GM18909 (cell line): ENCODE results near the gene SLC7A1.

Source experiments
- ATAC-seq: cut with Tn5 transposase; IDR thresholded peaks from one replicate; pipeline ENCODE4 v1.9.1; 2021; ENCODE audit warnings: mild to moderate bottlenecking; ENCODE audit not compliant: unreplicated experiment, poor library complexity

SLC7A1 gene

GRCh38 chr13:29535663-29536655, 59.5 kb downstream of the SLC7A1 start:
- no peak for ATAC-seq

DNA sequence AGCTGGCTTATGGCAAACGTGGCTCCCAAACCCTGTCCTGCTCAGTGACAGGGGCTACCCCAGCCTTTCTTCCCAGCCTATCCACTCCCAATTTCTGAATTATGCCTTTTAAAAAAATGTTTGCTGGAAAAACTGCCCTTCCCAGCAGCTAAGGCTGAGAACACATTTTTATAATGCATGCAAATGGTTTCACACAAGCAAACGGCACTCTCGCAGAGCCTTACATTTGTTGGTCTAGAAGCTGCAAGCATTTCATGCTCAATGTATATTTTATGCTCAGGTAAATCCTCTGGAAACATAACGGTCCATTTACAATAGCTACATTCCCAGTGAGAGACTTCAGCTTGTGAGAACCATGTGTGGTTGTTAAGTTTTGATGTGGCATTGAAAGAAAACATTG, 61.4 kb downstream of the SLC7A1 start:
- no peak for ATAC-seq

GRCh38 chr13:29532821-29533220, 62.7 kb downstream of the SLC7A1 start:
- no peak for ATAC-seq

DNA sequence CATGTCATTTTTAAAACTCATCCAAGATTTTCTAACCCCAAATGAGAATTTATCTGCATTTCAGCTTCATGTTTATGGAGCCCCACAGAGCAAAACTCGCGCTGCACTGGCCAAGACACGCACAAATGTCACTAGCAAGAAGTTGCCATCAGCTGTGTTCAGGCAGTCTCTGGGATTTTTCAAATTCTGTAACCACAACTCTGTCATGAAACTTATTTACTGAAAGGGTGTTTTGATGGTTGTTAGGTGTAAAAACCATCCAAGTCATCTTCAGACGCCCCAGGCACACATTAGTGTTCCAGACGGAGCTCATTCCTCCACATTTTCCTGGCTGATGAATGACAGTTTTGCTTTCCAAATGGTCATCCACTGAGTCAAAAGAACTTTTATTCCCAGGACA, 63.4 kb downstream of the SLC7A1 start:
- ATAC-seq = no peak

DNA sequence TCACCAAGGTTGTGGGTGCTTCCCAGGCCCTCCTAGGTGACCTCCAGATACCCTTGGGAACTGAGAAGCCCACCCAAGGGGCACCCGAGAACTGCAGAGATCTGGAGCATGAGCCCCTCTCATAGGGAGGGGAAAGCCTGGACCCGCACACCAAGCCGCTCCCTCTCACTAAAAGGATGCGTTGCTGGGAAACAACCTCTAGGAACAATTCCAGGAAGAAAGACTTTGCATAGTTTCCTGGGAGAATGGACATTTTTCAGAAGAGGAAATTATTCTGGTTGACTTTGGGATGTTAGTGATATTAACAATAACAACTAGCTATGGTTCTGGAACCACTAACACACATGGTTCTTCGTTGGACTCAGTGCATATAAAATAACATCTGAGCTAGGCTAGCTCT, 64.6 kb downstream of the SLC7A1 start:
- no peak for ATAC-seq

DNA sequence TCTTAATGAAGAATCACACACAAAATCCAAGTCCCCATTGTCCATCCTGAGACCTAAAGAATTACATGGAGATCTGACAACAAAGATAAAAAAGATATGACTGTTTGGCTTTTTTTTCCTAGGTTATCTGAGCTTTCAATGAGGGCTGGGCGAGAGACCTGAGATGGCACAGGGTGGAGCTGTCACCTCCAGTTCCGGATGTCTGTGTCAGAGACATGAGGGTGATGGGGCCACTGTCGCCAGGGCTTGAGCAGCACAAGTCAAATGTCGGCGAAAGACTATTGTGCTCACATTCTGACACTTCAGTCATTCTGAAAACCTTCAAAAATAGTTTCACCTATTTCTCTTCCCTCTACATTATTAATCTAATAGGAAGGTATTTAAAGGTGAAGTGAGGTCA, 65.7 kb downstream of the SLC7A1 start:
- ATAC-seq = no peak

DNA sequence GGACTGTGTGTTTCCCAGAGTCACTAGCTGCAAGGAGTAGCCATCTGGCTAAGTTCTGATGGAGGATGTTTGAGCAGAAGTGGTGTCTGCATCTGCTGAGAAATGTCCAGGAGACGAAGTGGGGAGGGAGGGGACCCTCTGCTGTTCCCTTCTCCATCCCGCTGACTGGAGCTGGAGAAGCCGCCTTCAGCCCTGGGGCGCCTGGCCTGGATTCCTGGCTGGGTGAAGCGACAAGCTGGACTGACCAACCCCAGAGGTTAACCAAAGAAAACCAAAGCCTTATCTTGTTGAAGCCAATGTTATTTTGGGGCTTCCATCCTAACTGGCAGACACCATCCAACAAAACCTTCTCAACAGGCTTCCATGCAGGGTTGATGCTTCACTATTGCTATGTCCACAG, 67.6 kb downstream of the SLC7A1 start:
- ATAC-seq = no peak

DNA sequence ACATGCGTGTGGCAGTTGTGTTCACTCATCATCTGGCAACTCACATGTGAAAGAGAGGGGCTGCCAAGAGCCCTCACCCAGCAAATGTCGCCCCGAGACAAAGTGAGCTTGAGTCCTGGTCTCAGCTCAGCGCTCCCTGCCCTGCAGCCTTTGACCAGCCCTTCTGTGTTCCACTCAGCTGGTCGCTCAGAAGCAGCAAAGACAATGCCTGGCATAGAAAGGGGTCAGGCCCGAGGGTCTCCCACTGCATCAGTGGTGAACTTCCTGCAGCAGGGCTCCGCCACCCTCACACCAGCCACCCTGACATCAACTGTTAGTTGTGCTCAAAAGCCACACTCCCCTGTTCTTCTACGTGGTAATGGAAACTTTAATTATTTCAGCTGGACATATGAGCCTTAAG, 68.0 kb downstream of the SLC7A1 start:
- no peak for ATAC-seq

DNA sequence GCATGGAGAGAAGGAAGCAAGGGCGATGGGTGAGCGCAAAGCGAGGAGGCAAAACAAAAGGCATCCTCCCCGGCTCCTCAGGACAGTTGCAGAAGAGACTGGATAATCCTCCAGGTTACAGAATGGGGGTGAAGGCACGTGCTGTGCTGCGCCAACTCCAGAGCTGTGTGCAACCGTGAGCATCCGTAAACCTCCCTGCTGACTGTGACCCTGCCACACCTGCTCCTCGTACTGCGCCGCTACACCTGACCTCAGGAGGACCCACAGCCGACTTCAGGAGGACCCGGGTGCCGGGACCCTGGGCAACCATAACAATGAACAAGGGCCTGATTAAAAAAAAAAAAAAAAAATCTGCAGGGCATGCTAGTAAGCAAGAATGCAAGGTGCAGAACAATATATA, 68.7 kb downstream of the SLC7A1 start:
- ATAC-seq = no peak

DNA sequence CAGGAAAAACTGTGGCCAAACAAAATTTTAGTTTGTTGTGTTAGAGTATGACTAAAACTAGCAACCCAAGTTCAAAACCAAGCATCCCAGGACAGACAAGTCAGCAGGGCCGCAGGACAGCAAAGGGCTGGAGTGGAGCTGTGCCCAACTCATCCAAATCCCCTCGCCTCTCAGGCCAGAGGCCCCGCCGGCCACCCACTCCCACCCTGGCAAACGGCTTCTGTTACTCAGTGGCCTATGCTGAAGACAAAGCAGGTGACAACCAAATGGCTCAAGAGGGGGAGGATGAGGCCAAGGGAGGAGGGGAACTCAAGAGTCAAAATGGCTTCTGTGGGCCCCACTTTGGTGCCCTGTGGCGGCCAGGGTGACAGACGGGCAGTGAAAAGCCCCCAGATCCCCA, 69.7 kb downstream of the SLC7A1 start:
- ATAC-seq = no peak

DNA sequence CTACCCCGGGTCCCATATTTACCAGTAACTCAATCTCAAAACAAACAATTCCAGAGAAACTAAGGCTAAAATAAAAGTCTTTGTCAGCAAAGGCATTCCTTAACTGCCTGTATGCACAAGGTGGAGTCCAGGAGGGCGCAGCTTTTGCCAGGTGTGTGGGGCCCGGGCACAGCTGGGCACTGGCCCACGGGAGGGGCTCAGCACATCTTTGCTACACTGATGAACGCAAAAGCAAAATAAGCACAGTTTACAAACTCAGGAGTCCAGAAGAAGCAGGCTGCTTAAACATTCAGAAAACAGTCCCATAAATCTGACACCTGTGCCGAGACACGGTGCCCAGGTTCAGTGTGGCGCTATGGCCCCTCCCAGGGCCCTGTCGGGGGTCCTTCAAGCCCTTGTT, 70.8 kb downstream of the SLC7A1 start:
- no peak for ATAC-seq

- no peak for ATAC-seq
Measured at GRCh38 chr13:29524176-29524575, 71.3 kb downstream of the SLC7A1 start.

GRCh38 chr13:29523199-29523961, 72.1 kb downstream of the SLC7A1 start:
- no peak for ATAC-seq

GRCh38 chr13:29522044-29522685, 73.3 kb downstream of the SLC7A1 start:
- ATAC-seq = no peak

DNA sequence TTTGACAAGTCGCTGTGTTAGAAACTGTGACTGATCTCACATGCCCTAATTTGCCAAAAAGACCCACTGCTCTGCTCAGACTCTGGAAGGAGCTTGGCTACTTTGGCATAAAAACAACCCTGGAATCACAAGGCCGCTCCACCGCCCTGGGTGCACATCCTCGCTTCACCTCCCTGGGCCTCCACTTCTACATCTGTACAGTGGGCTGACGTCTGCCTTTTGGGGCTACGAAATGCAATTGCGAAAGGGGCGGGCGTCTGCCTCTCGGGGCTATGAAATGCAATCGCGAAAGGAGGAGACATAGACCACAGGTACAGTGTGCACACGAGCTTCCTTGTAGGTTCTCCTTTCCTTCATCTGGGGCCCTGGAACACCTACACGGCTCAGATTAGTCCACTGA, 74.2 kb downstream of the SLC7A1 start:
- ATAC-seq = no peak

- ATAC-seq = no peak
Measured at GRCh38 chr13:29520671-29521070, 74.8 kb downstream of the SLC7A1 start.

- ATAC-seq = no peak
Measured at GRCh38 chr13:29519921-29520320, 75.6 kb downstream of the SLC7A1 start.

DNA sequence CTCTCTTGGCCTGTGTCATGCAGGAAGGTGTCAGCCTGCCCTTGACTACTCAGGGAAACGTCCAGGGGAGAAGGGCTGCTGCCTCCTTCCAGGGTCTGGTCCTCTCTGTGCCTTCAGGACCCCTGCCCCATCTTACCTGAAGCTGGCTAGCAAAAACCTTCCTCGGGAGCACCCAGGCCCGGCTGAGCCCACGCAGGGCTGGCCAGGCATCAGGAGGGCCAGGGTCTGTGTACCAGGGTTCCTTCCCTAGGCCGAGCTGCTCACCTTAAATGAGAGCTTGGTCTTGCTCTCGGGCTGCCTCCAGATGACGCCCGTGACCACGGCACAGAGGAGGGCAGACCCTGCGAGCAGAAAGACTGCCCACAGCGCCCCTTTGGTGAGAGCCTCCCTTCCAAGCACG, 78.6 kb downstream of the SLC7A1 start:
- no peak for ATAC-seq

- ATAC-seq = no peak
Measured at GRCh38 chr13:29516012-29516411, 79.5 kb downstream of the SLC7A1 start.

GRCh38 chr13:29515372-29515771, 80.1 kb downstream of the SLC7A1 start:
- no peak for ATAC-seq

- ATAC-seq = no peak
Measured at GRCh38 chr13:29514720-29515310, 80.7 kb downstream of the SLC7A1 start.
